Thoracic aorta (tissue), 2 donors: ENCODE results near the gene CER1. TPM values are rescaled to one million over a fixed set of nuclear protein-coding genes. Genes with fewer than 3 reads are reported as not detected.
"Not testable (repeated sequence)": the region's sequence is repeated elsewhere in the genome, so short reads cannot be mapped to it uniquely, and the experiment has no call there.

ENCODE experiments used
- ATAC-seq: fragments of 150-250 bp; one replicate; pipeline ENCODE4 v1.8.0; 2017; ENCODE audit warnings: low read depth; ENCODE audit not compliant: insufficient number of reproducible peaks, low FRiP score
- DNase-seq: peaks from one replicate; pipeline ENCODE4 v3.0.0-alpha.2; 2020; ENCODE audit warnings: low spot score
- H3K27ac ChIP-seq, 2 donors: fragments of 200-600 bp; sonication (generic); 1 replicate in 1 of 2; 2 replicates in 1 of 2; pipeline ENCODE4 v1.5.1; 2016; ENCODE audit warnings: mild to moderate bottlenecking in 2 of 2, moderate library complexity in 2 of 2
- H3K27me3 ChIP-seq: fragments of 200-600 bp; sonication (generic); replicated peaks from 2 replicates; pipeline ENCODE4 v1.6.0; 2016; ENCODE audit warnings: mild to moderate bottlenecking; ENCODE audit not compliant: insufficient read depth
- H3K36me3 ChIP-seq: fragments of 200-600 bp; sonication (generic); one replicate; pipeline ENCODE4 v1.5.1; 2016
- H3K4me1 ChIP-seq, 2 donors: fragments of 200-600 bp; sonication (generic); 1 replicate in 1 of 2; 2 replicates in 1 of 2; pipeline versions ENCODE4 v1.5.1 to v1.6.0; 2016; ENCODE audit warnings: low read depth in 2 of 2, mild to moderate bottlenecking in 1 of 2; ENCODE audit not compliant: control insufficient read depth in 1 of 2
- H3K4me3 ChIP-seq: fragments of 200-600 bp; sonication (generic); 2 replicates; pipeline ENCODE4 v1.5.1; 2016; ENCODE audit warnings: mild to moderate bottlenecking
- H3K9me3 ChIP-seq: fragments of 200-600 bp; sonication (generic); 2 replicates; pipeline ENCODE4 v1.5.1; 2016
- CTCF ChIP-seq: fragments of 200-600 bp; sonication (generic); IDR thresholded peaks from one replicate; pipeline ENCODE4 v1.5.1; 2019; ENCODE audit warnings: antibody characterized with exemption
- total RNA-seq, 2 donors: library from RNA; depleted of rRNA; stranded (reverse); fragments of >200 nt; gene quantifications; one replicate each; pipeline versions ENCODE4 v1.1.0 to v1.2.3, GENCODE V29; 2016

CER1 gene
- total RNA-seq, 2 donors from 2014 or later = not detected

GRCh38 chr9:14692470-14693250, 29.9 kb downstream of the CER1 start:
- DNase-seq (no peak), ATAC-seq (no peak)
- H3K4me1 ChIP-seq = peaks cover 12 to 14% of the 10 kb centered on the region in 2 donors
- H3K36me3 ChIP-seq = peaks cover 2% of the 10 kb centered on the region
- no peaks in the 10 kb centered on the region for H3K9me3 ChIP-seq
- H3K27me3 ChIP-seq = no peaks in the 10 kb centered on the region
- no peak for TF ChIP-seq CTCF
- H3K4me3 ChIP-seq = peak overlapping the region; percentile 82
- no peak overlapping the region for H3K27ac ChIP-seq

- Histone ChIP-seq H3K27ac (no peak overlapping the region), H3K4me3 (no peak overlapping the region), H3K27me3 (no peaks in the 10 kb centered on the region), H3K36me3 (peaks cover 8% of the 10 kb centered on the region), H3K9me3 (no peaks in the 10 kb centered on the region), H3K4me1 (peaks cover 12 to 19% of the 10 kb centered on the region in 2 donors)
- ATAC-seq (no peak), DNase-seq (no peak)
- TF ChIP-seq CTCF = no peak
Observed at GRCh38 chr9:14690948-14691730, 31.4 kb downstream of the CER1 start.

GRCh38 chr9:14687042-14687719, 35.4 kb downstream of the CER1 start:
- Histone ChIP-seq H3K27ac (no peak overlapping the region), H3K4me3 (no peak overlapping the region), H3K4me1 (peaks cover 3 to 16% of the 10 kb centered on the region in 2 donors), H3K36me3 (peaks cover 8% of the 10 kb centered on the region), H3K27me3 (no peaks in the 10 kb centered on the region), H3K9me3 (no peaks in the 10 kb centered on the region)
- ATAC-seq (no peak), DNase-seq (no peak)
- no peak for TF ChIP-seq CTCF

- Histone ChIP-seq H3K27me3 (no peaks in the 10 kb centered on the region), H3K9me3 (no peaks in the 10 kb centered on the region), H3K4me1 (peaks cover 0 to 11% of the 10 kb centered on the region in 2 donors), H3K27ac (no peak overlapping the region), H3K36me3 (peaks cover 8% of the 10 kb centered on the region), H3K4me3 (no peak overlapping the region)
- TF ChIP-seq CTCF = no peak
- no peak for ATAC-seq
- no peak for DNase-seq
Observed at GRCh38 chr9:14686168-14686567, 36.4 kb downstream of the CER1 start.

- not testable (repeated sequence) for H3K27me3 ChIP-seq, H3K4me1 ChIP-seq, H3K9me3 ChIP-seq, DNase-seq, H3K27ac ChIP-seq, ATAC-seq, H3K36me3 ChIP-seq, H3K4me3 ChIP-seq
Observed at GRCh38 chr9:14682616-14683015, 39.9 kb downstream of the CER1 start.
